ENCODE data around the gene GTF3A.

DNA sequence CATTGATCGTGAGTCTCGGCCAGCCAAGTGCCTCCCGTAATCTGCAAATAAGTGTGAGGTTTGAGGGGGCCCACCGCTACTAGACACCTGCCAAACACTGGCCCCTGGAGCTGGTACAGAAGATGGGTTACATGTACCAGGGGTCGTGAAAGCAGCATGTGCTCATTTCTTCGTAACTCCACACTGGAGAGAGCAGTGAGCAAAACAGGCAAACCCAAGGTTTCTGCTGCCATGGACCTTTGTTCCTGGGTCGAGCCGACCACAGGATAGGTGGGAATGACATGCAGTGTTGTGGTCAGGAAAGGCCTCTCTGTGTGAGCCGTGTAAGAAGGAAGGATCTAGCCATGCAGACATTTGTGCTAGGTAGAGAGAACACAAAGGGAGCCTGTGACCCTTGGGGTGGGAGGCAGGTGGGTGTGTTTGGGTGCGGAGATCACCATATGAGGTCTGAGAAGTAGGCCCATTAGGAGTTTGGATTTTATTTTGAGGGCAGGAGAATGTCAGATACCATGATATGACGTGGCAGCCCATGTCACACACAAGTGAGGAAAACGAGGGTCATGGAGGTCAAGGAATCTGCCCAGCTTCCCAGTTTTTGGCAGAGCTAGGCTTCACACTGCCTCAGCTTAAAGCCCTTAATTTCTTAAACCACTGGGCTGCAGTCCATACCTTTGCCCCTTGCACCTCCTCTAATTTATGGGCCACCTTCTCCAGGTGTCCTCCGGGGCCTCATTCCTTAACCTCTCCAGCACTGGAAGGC is 919 bp downstream of the GTF3A start:
- TF ChIP-seq POLR2A (IDR thresholded peaks at IDR 0.05; ENCODE audit: low read depth, low read length) (no peak), RAD21 (IDR thresholded peaks at IDR 0.05; ENCODE audit: low read length) (no peak), CTCF (conservative IDR thresholded peaks at IDR 0.05; ENCODE audit: low read depth, low read length) (no peak), MXI1 (IDR thresholded peaks at IDR 0.05; ENCODE audit: borderline replicate concordance, low read depth, low read length) (no peak), RCOR1 (IDR thresholded peaks at IDR 0.05; ENCODE audit: insufficient replicate concordance, low read length) (no peak), MAZ (IDR thresholded peaks at IDR 0.05; ENCODE audit: borderline replicate concordance, low read depth, low read length) (no peak), NFE2L2 (IDR thresholded peaks at IDR 0.05; ENCODE audit: low read depth, low read length) (no peak), FOS (IDR thresholded peaks at IDR 0.05; ENCODE audit: low read depth, low read length) (no peak), RFX5 (IDR thresholded peaks at IDR 0.05; ENCODE audit: low read depth, low read length) (no peak), CEBPB (IDR thresholded peaks at IDR 0.05; ENCODE audit: low read depth, low read length) (no peak)
- TF ChIP-seq, protein P1, sequence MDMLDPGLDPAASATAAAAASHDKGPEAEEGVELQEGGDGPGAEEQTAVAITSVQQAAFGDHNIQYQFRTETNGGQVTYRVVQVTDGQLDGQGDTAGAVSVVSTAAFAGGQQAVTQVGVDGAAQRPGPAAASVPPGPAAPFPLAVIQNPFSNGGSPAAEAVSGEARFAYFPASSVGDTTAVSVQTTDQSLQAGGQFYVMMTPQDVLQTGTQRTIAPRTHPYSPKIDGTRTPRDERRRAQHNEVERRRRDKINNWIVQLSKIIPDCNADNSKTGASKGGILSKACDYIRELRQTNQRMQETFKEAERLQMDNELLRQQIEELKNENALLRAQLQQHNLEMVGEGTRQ (IDR thresholded peaks at IDR 0.05; ENCODE audit: low read depth, low read length) = no peak

Measured in IMR-90 (cell line).